NOMO-1 treated with DMSO at 0.1 percent for 48 hours (cell line): ENCODE data around the gene NPHP1.
"Not testable (repeated sequence)": the region's sequence is repeated elsewhere in the genome, so short reads cannot be mapped to it uniquely, and the experiment has no call there.

ENCODE experiments used
- DNase-seq: peaks from one replicate; lab custom pipeline; 2025; ENCODE audit not compliant: unreplicated experiment; lab: John Stamatoyannopoulos, UW

Gene NPHP1

GRCh38 chr2:110105183-110105582 lies 99.6 kb downstream of the NPHP1 start:
- no peak for DNase-seq

GRCh38 chr2:110104025-110104771 lies 100.6 kb downstream of the NPHP1 start:
- DNase-seq = no peak

GRCh38 chr2:110103061-110103961 lies 101.5 kb downstream of the NPHP1 start:
- no peak for DNase-seq

- no peak for DNase-seq
Observed at GRCh38 chr2:110101901-110102803, 102.7 kb downstream of the NPHP1 start.

- peak; percentile 48 for DNase-seq
Observed at GRCh38 chr2:110101280-110101844, 103.5 kb downstream of the NPHP1 start.

- not testable (repeated sequence) for DNase-seq
Observed at GRCh38 chr2:110100880-110101279, 103.9 kb downstream of the NPHP1 start.

GRCh38 chr2:110100480-110100879 lies 104.3 kb downstream of the NPHP1 start:
- DNase-seq = no peak

GRCh38 chr2:110099471-110100225 lies 105.2 kb downstream of the NPHP1 start:
- DNase-seq = no peak

GRCh38 chr2:110099038-110099425 lies 105.8 kb downstream of the NPHP1 start:
- DNase-seq = no peak

- no peak for DNase-seq
Observed at GRCh38 chr2:110097506-110098220, 107.2 kb downstream of the NPHP1 start.

- DNase-seq = no peak
Observed at GRCh38 chr2:110095994-110096633, 108.7 kb downstream of the NPHP1 start.

GRCh38 chr2:110094884-110095534 lies 109.8 kb downstream of the NPHP1 start:
- not testable (repeated sequence) for DNase-seq

GRCh38 chr2:110093924-110094323 lies 110.9 kb downstream of the NPHP1 start:
- not testable (repeated sequence) for DNase-seq

GRCh38 chr2:110090164-110090563 lies 114.6 kb downstream of the NPHP1 start:
- not testable (repeated sequence) for DNase-seq

- not testable (repeated sequence) for DNase-seq
Observed at GRCh38 chr2:110083757-110084156, 121.1 kb downstream of the NPHP1 start.

- not testable (repeated sequence) for DNase-seq
Observed at GRCh38 chr2:110083162-110083561, 121.7 kb downstream of the NPHP1 start.

- DNase-seq = not testable (repeated sequence)
Observed at GRCh38 chr2:110078104-110078503, 126.7 kb downstream of the NPHP1 start.

- DNase-seq = not testable (repeated sequence)
Observed at GRCh38 chr2:110075896-110076295, 128.9 kb downstream of the NPHP1 start.
